Right lobe of liver (tissue), 6 donors: ENCODE measurements around the gene NR6A1. TPM values are rescaled to one million over a fixed set of nuclear protein-coding genes. Genes with fewer than 3 reads are reported as not detected.

Experiments
- ATAC-seq, 4 donors: fragments of 200-7000 bp; cut with Tn5 transposase; one replicate each; pipeline ENCODE4 v1.9.1; 2020; ENCODE audit warnings: mild to moderate bottlenecking in 4 of 4, moderate library complexity in 4 of 4
- DNase-seq, 3 donors: peaks; one replicate each; pipeline ENCODE4 v3.0.0-alpha.2; 2020
- H3K27ac ChIP-seq, 3 donors: fragments of 200-600 bp; one replicate each; pipeline ENCODE4 v1.8.0; 2022
- H3K27me3 ChIP-seq, 2 donors: fragments of 200-600 bp; one replicate each; pipeline ENCODE4 v1.8.0; 2022
- H3K36me3 ChIP-seq, 4 donors: fragments of 200-600 bp; sonication (generic) in 1 of 4; one replicate each; pipeline versions ENCODE4 v1.5.1 to v1.8.0; 2017 to 2022; ENCODE audit warnings: control low read depth in 1 of 4
- H3K4me1 ChIP-seq, 4 donors: fragments of 200-600 bp; sonication (generic) in 1 of 4; one replicate each; pipeline versions ENCODE4 v1.5.1 to v1.8.0; 2017 to 2022; ENCODE audit warnings: control low read depth in 1 of 4
- H3K4me3 ChIP-seq, 3 donors: fragments of 200-600 bp; one replicate each; pipeline ENCODE4 v1.8.0; 2022
- H3K9me3 ChIP-seq, 4 donors: fragments of 200-600 bp; sonication (generic) in 1 of 4; one replicate each; pipeline versions ENCODE4 v1.5.1 to v1.8.0; 2017 to 2022; ENCODE audit warnings: control low read depth in 1 of 4
- POLR2A ChIP-seq: fragments of 450-650 bp; IDR thresholded peaks from one replicate; pipeline ENCODE4 v1.6.1; 2017; ENCODE audit warnings: antibody characterized with exemption, mild to moderate bottlenecking
- WGBS: methylation state at CpG from one replicate; pipeline ENCODE4 v1.1.6; 2018; ENCODE audit warnings: low coverage, low lambda C conversion rate; ENCODE audit not compliant: insufficient coverage; ENCODE audit errors: missing lambda C conversion rate; 5-methylcytosine and 5-hydroxymethylcytosine counted together
- intact Hi-C, 2 donors: fragments of 100-400 bp; cut with DNase I; formaldehyde crosslinking; loops; one replicate each; pipeline versions ENCODE4 v1.11.2 to v1.14.1; 2022
- total RNA-seq, 6 experiments: library from RNA; depleted of rRNA in 2 of 6; stranded (reverse); fragments of >200 nt in 2 of 6; fragmentation: NEBNext Ultra II Directional in 3 of 6; extraction: Animal tissue kit (Norgen Biotek cat#: 25700) in 3 of 6; gene quantifications; one replicate each; pipeline versions ENCODE4 v1.1.0 to v1.2.4, GENCODE V29; 2016 to 2023
- TF ChIP-seq, protein P1 (sequence below), 4 donors: fragments of 200-600 bp in 3 of 4; fragments of 450-650 bp in 1 of 4; IDR thresholded peaks; one replicate each; pipeline versions ENCODE4 v1.5.1 to v1.8.0; 2016 to 2022; ENCODE audit warnings: antibody characterized with exemption in 4 of 4, mild to moderate bottlenecking in 2 of 4
- donor health status: DM: no; HTN: yes; CAD: no.
- donor health status: DM: no; HTN: no; CAD: no.
- donor health status: DM: no; HTN: no; CAD: no.
- donor health status: DM: no; HTN: yes; CAD: no.
- donor health status: DM: no; HTN: yes; CAD: no.

NR6A1 gene
- total RNA-seq, 6 experiments from 2014 or later: 1.3 to 3.6 (median 1.9) TPM

DNA sequence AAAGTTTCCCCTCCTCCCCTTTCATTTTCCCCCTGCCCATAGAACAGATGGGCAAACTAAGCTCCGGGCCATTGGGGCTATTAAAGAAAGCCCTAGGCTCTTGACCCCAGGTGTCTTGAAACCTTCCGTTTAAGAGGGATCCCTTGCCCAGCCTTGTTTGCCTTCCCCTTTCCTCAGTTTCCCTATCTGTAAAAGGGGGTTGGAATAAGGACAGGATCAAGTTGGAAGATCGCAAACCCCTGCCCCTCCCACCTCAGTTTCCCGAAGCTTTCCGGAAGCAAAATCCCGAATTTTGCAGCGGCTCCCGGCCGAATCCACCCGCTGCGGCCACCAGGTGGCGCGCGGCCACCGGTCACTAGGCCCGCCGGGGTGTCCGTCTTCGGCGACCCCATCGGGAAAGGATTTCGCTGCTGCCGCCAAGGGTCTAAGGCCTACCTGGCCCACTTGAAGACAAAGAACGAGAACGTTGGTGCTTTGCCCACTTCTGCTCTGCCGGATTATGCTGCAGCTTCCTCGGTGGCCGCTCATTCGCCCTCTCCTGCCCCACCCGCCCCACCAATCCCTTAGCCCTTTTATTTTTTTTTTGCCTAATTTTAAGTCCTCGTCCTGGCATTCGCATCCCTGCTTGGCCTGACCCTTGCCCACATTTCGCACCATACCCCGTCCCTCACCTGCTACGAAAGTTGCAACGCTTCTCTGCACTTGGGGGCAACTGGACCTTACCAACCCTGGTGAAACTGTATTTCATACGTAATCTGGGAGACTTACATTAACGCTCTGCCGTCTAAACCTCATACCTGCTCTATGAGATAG lies 962 bp upstream of the NR6A1 start:
- TF ChIP-seq, protein P1, sequence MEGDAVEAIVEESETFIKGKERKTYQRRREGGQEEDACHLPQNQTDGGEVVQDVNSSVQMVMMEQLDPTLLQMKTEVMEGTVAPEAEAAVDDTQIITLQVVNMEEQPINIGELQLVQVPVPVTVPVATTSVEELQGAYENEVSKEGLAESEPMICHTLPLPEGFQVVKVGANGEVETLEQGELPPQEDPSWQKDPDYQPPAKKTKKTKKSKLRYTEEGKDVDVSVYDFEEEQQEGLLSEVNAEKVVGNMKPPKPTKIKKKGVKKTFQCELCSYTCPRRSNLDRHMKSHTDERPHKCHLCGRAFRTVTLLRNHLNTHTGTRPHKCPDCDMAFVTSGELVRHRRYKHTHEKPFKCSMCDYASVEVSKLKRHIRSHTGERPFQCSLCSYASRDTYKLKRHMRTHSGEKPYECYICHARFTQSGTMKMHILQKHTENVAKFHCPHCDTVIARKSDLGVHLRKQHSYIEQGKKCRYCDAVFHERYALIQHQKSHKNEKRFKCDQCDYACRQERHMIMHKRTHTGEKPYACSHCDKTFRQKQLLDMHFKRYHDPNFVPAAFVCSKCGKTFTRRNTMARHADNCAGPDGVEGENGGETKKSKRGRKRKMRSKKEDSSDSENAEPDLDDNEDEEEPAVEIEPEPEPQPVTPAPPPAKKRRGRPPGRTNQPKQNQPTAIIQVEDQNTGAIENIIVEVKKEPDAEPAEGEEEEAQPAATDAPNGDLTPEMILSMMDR (IDR thresholded peaks at IDR 0.05): peak; percentile 89 to 94 (median 92)
- TF ChIP-seq POLR2A: no peak
- no peaks in the 10 kb centered on the region for H3K36me3 ChIP-seq
- H3K27ac ChIP-seq: peak overlapping the region in 1 of 3 donors; percentile 81
- no peaks in the 10 kb centered on the region for H3K27me3 ChIP-seq
- intact Hi-C loops: no loop called here
- peaks cover 0 to 27% (median 5%) of the 10 kb centered on the region in 4 donors for H3K4me1 ChIP-seq
- H3K9me3 ChIP-seq: no peaks in the 10 kb centered on the region
- H3K4me3 ChIP-seq: peak overlapping the region; percentile 87 to 95 (median 94)
- ATAC-seq (peak; percentile 33 to 49 (median 42)), DNase-seq (peak; percentile 70 to 78 (median 74))
- 14% methylated on average over 33 of the region's 39 CpGs for WGBS

DNA sequence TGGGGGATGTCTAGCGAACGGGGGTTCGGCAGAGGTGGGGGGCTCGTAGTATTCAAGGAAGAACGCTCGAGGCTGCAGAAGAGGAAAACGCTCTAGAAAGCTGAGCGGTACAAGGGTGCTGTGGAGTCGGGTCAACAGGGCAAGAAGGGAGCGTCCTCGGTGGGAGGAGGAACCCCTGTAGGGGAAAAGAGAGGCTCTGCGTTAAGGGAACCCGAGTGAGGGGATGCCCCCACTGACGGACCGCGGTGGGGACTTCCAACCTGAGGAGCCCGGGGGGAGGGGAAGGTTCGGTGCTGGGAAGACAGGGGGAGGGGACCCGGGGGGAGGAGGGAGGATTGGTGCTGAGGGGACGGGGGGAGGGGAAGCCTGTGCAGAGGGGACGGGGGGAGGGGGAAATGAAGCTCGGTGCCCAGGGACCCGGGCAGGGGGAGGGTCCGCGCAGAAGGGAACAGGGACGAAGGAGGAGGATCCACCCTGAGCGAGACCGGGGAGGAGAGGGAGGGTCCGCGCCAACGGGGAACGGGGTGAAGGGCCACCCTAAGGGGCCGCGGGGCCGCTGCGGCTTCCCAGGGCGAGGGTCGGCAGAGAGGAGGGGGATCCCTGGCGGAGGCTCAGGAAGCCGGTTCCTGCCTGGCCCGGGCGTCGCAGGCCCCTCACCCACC lies 621 bp downstream of the NR6A1 start:
- intact Hi-C loops: no loop called here
- DNase-seq: peak; percentile 49 to 68 (median 66)
- no peak for ATAC-seq
- TF ChIP-seq, protein P1 (IDR thresholded peaks at IDR 0.05): no peak
- no peak for TF ChIP-seq POLR2A
- H3K27ac ChIP-seq: peak overlapping the region; percentile 56 to 83 (median 68)
- peak overlapping the region; percentile 87 to 95 (median 94) for H3K4me3 ChIP-seq
- peaks cover 0 to 26% (median 5%) of the 10 kb centered on the region in 4 donors for H3K4me1 ChIP-seq
- H3K27me3 ChIP-seq: no peaks in the 10 kb centered on the region
- no peaks in the 10 kb centered on the region for H3K9me3 ChIP-seq
- WGBS: 1% methylated on average over 23 of the region's 43 CpGs
- H3K36me3 ChIP-seq: no peaks in the 10 kb centered on the region

DNA sequence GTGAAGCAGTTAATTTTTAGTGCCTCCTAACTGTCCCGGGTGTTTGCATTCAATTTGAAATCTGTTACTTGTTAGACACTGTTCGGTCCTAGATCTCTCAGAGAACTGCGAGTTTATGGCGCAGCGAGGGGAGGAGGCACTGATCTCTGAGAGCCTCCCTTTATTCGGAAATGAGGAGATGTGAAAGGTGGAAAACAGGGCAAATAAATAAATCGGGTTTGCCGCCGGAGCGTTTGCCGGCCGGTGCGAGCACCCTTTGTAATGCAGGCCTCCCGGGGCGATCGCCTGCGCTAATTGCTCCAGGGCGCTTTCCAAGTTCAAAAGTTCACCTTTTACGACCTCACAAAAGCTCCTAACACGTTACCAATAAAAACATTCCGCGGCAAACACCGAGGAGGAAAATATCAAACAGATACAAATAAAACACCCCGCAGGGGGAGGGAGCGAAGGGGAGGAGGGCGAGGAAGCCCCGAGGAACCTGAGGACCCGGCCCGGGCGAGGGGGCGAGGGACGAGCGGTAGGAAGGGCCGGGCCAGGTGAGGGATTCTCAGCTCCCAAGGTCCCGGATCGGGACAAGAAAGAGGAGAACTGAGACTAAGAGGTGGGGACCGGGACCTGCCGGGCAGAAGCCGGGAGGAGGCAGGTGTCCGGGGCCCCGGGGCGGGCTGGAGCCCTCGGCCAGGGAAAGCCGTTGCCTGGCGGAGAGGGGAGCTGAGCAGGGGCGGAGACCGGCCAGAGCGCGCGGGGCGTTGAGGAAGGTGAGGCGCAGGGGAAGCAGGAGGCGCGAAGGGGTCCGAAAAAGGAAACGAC lies 1.4 kb downstream of the NR6A1 start:
- Histone ChIP-seq H3K4me1 (peaks cover 0 to 26% (median 5%) of the 10 kb centered on the region in 4 donors), H3K36me3 (no peaks in the 10 kb centered on the region), H3K4me3 (peak overlapping the region; percentile 87 to 95 (median 94)), H3K27ac (peak overlapping the region; percentile 33 to 83 (median 40)), H3K27me3 (no peaks in the 10 kb centered on the region), H3K9me3 (no peaks in the 10 kb centered on the region)
- TF ChIP-seq, protein P1 (IDR thresholded peaks at IDR 0.05): no peak
- TF ChIP-seq POLR2A: no peak
- WGBS: under 1% methylated on average over 54 of the region's 56 CpGs
- DNase-seq (peak; percentile 53 to 76 (median 66)), ATAC-seq (peak; percentile 2 to 15 (median 8))
- intact Hi-C loops: loop anchor here in 1 of 2 donors (10.0 kb wide), 1 partner anchor 55 kb away; no protein-coding TSS in a partner anchor
